GOT3 (cell line): ENCODE measurements around the gene MARK4.
"Not testable (repeated sequence)": the region's sequence is repeated elsewhere in the genome, so short reads cannot be mapped to it uniquely, and the experiment has no call there.

Experiments used
- DNase-seq: peaks from one replicate; lab custom pipeline; 2025; ENCODE audit warnings: mixed read lengths; lab: John Stamatoyannopoulos, UW

MARK4 gene

DNA sequence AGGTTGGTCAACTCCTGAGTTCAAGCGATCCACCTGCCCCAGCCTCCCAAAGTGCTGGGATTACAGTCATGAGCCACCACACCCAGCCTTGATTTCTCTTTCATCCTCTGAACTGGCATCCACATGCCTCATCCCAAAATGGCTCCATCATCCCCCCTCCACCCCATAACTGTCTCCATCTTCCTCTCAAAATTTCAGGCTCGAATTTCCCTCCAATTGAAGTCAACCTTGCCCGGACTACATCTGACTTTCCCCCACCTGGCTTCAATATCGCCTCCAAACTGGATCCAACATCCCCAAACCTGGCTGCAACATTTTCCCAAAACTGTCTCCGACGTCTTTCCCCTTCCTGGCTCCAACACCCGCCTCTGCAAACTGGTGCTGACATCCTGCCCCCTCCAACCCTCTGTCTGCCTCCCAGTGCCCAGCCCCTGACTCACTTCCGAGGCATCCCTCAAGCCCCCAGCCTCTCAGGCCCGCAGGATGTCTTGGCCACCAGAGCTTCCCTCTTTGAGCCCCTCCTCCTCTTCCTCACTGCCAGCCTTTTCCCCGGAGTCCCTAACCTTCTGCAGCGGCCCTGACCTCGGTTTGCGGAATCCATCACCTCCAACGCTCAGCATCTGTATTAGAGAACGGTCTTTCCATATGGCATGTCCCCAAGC, 6.8 kb upstream of the MARK4 start:
- no peak for DNase-seq

DNA sequence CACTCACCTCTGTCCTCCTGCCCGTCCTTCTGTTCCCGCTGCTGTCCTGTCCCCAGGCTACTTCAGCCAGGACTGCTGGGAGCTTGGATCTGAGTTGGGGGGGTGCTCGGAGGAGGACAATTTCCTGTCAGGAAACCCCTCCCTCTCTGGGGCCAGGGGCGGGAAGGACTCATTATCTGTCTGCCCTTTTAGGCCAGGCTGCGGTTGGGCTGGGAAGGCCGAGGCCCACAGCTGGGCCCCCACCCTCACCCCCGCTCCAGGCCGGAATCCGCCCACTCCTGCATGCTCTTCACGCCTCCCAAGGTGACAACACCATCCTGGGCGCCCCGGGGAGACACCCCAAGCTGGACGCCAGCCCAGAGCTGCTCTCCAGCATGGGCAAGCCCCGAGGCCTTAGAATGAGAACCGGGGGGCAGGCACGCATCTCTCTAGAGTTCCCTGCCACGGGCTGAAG, 5.7 kb upstream of the MARK4 start, which contains the start of gene EXOC3L2:
Gene EXOC3L2, minus strand, starts transcription at position 74 of the 454 bp plus-strand sequence. CDS start 6,362 bp downstream, outside the sequence.
- no peak for DNase-seq

DNA sequence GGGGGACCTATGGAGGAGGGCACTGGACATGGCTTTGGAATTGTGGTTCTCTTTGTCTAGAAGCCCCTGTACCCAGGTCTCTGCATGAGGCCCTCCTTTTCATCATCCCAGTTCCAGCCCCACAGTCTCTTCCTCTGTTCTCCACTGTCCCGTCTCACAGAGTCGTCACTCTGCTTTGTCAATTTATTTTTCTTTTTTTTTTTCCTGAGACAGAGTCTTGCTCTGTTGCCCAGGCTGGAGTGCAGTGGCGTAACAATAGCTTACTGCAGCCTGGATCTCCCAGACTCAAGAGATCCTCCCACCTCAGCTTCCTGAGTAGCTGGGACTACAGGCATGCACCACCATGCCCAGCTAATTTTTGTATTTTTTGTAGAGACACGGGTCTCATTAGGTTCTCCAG, 5.2 kb upstream of the MARK4 start:
- DNase-seq = no peak

DNA sequence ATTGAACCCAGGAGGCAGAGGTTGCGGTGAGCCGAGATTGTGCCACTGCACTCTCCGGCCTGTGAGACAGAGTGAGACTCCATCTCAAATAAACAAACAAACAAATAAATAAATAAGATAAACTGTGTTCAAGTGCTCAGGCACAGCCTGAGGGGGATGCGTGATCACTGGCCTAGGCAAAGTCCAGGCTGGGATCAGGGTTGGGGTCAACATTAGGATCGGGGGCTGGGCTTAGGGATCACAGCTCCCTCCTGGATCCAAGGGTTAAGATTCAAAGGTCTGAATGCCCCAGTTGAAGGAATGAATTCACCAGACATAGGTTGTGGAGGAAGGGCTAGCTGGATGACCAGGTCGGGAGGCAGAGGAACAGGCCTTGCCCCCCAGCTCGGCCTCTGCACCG, 3.9 kb upstream of the MARK4 start:
- DNase-seq = no peak

DNA sequence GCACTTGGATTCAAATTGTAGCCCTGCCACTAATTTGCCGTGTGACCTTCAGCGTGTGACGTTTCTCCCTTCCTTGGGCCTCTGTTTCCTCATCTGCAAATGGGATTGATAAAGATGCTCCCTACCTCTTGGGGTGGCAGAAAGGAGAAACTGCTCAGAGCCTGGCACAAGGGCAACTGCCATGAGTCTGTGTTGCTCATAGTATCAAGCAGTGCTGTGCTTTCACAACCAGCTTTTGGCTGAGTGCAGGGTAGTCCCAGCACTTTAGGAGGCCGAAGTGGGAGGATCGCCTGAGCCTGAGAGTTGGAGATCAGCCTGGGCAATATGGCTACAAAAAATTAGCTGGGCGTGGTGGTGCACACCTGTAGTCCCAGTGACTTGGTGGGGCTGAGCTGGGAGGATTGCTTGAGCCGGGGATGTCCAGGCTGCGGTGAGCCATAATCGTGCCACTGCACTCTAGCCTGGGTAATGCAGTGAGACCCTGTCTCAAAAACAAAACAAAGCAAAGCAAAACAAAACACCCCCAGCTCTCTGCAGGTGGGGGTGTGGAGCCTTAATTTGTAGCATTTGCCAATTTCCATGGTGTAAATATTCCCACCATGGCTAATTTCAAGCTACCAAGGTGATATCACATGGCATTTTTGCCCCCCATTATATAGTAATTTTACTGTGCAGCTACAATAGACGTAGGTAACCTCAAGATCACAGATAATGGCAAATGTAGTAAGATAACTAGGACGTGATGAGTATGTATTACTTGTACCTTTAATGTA, 1.6 kb upstream of the MARK4 start:
- no peak for DNase-seq

DNA sequence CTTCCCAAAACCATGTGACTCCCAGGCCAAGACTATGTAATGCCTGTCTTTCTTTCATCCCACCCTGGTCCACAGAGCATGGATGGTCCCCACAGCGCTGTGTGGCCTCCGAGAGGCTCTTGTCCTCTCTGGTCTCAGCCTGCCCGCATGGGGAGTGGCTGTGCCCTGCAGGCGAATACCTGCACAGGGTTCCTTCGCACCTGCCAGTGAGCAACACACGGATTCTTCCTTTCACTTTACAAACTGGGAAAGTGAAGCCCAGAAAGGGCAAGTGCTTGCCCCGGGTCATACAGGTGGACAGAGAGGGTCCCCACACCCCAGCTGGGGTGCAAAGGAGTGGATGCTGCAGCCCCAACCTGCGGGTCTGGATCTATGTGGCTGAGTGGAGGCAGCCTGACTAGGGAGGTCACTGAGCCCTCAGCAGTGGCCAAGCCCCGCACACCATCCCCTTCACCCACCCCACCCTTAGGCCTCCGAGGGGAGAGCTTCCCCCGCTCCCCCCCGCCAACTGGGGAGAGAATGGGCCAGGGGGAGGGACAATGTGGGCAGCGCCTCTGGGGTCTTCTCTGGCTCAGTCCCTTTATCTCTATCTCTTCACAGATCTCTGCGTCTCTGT, 747 bp upstream of the MARK4 start:
- DNase-seq = no peak

DNA sequence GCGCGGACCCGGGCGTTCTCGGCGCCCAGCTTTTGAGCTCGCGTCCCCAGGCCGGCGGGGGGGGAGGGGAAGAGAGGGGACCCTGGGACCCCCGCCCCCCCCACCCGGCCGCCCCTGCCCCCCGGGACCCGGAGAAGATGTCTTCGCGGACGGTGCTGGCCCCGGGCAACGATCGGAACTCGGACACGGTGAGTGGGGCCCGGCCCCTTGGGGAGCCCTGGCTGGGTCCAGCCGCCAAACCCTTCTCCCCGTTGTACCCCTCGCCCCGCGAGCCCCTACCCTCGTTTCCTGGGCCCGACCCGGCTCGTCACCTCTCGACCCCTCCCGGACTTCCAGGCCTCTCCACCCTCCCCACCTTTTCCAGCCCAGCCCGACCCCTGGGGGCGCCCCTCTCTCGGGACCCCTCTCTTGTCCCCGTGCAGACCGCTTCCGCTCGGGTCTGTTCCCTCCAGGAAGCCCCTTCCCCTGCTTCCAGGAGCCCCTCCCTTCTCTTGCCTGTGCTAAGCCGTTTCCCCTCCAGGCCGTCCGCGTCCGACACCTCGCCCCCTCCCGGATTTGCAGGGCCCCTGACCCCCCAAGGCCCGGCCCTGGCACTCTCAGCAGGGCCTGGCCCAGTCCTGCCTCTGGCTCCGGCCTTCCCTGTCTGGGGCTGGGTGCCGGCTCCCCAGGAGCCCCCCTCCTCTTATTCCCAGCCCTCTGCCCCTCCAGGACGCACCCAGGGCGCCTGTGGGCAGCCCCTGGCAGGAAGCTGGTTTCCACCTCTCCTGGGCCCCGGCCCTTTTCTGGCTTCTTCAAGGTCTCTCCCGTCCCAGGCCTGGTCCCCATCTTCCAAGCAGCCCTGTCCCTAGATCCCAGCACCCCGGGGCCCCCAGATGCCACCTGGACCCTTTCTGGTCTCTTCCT, 632 bp downstream of the MARK4 start:
- DNase-seq = no peak

DNA sequence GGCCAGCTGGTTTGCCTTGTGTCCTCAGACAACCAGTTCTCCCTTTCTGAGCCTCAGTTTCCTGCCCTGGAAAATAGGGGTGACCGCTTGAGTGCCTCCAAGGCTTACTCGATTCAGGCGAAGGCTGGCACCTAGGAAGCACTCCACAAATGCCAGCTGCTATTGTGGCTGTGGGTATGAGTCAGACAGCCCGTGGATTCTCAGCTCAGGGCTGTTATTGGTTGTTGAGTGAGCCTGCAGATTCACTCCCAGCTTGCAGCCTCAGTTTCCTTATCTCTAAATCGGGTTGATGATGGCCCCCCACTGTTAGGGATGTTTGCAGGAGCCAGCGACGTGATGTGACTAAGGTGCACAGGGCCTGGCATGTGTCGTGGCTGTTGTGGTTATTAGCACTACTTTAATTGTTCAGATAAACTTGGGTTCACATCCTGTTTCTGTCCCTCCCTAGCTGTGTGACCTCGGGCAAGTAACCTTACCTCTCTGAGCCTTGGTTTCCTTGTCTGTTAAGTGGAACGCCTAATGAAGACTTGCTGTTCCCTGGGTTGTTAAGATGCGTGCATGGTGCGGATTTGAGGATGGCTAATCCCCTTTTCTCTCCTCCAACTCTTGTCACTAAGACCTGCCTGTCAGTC, 2.4 kb downstream of the MARK4 start:
- no peak for DNase-seq

DNA sequence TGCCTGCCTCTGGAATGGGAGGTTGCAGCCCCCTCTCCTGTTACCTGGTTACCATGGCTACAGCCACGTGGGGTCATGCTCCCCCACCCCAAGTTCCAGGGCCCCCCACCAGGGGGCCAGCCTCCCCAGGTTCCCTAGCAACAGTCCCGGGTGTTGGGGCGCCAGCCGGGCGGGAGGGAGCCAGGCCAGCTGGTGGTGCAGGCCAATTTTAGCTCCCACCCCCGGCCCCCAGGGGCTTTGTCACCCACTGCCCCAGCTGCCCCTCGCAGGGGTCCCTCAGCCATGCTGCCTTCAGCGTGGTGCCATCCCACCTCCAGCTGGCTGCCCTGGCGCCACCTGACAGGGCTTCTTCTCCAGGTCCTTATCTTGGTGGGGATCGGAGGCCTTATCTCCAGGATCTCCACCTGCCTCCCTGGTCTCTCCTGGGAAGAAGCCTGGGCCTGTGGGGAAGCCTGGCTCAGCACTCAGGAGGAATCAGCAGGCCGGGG, 3.0 kb downstream of the MARK4 start:
- no peak for DNase-seq

DNA sequence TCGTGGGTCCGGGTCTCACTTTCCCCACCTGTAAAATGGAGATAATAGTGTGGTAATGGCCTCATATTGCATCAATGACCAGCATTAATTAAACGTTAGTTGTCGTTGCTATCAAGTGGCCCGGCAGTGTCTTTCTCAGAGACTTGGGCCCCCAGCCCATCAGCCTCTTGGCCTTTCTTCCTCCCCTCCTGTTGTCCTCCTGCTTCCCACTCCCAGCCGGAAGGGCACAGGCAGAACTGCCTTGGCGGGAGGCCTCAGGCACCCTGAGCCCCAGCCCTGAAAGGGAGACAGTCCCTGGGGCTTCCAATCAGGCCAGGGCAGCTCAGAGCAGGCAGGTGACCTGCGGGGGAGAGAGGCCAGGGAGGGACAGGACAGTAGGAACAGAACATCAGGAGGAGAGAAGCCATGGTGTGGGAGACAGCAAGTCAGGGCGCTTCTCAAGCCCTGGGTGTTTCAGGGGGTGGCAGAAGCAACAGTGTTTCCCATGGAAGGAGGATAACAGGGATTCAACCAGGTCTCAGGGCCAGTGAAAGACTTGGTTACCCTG, 4.6 kb downstream of the MARK4 start:
- no peak for DNase-seq

DNA sequence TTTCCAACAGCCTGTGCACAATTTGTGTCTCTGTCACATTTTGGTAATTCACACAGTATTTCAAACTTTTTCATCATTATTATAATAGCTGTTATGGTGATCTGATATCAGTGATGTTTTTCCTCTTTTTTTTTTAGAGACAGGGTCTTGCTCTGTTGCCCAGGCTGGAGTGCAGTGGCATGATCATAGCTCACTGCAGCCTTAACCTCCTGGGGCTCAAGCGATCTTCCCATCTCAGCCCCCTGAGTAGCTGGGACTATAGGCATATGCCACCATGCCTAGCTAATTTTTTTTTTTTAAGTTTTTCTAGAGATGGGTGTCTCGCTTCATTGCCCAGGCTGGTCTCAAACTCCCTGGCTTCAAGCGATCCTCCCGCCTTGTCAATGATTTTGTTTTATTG, 5.8 kb downstream of the MARK4 start:
- no peak for DNase-seq

DNA sequence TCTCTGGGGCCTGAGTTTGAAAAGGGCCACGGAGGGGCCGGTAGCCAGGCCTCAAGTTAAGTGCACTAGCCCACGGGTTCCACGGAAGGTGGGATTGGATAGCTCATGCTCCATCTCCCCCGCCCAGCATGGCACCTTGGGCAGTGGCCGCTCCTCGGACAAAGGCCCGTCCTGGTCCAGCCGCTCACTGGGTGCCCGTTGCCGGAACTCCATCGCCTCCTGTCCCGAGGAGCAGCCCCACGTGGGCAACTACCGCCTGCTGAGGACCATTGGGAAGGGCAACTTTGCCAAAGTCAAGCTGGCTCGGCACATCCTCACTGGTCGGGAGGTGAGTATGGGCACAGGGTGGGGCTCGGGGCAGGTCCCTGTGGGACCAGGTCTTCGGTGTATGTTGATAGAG, 7.8 kb downstream of the MARK4 start:
- no peak for DNase-seq

DNA sequence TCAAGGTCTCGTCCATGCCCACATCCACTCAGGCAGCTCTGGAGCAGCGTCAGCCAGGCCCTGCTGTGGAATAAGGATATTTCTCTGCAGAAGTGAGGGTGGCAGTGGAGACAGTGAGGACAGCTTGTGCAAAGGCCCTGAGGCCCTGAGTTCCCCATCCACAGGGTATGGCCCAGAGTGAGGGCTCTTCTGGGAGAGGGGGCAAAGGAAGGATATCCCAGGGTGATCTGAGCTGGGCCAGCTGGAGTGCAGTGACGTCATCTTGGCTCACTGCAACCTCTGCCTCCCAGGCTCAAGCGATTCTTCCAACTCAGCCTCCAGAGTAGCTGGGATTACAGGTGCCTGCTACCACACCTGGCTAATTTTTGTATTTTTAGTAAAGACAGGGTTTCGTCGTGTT, 11.5 kb downstream of the MARK4 start:
- DNase-seq = no peak

DNA sequence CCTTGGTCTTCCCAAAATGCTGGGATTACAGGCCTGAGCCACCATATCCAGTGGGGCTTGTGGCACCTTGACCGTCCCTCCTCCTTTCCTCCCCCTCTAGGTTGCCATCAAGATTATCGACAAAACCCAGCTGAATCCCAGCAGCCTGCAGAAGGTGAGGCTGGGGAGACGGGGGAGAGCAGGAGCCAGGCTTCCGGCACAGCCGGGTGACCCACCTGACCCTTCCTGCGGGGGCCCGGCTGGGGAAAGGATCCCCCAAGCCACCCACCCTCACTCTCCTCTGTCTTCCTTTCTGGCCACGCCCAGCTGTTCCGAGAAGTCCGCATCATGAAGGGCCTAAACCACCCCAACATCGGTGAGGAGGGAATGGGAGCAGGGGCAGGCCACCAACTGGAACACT, 11.9 kb downstream of the MARK4 start:
- no peak for DNase-seq

DNA sequence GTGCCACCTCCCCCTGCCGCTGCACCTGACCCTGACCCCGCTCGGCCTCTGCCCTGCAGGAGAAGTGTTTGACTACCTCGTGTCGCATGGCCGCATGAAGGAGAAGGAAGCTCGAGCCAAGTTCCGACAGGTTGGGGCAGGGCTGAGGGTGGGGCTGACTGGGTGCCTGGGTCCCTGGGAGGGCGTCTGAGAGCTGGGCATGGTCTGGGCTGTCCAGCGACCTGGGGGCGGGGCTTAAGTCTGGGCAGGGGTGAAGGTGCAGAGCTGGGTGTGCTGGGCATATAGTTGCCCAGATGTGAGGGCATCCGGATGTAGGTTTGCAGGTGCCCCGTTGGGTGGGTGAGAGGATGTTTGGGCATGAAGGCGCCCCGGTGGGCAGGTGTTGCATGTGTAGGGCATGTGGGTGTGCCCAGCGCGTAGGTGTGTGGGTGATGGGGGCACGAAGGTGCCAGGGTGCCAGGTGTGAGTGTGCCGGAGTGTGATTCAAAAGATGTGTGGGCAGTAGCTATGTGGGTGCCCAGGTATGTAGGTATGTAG, 13.8 kb downstream of the MARK4 start:
- no peak for DNase-seq

DNA sequence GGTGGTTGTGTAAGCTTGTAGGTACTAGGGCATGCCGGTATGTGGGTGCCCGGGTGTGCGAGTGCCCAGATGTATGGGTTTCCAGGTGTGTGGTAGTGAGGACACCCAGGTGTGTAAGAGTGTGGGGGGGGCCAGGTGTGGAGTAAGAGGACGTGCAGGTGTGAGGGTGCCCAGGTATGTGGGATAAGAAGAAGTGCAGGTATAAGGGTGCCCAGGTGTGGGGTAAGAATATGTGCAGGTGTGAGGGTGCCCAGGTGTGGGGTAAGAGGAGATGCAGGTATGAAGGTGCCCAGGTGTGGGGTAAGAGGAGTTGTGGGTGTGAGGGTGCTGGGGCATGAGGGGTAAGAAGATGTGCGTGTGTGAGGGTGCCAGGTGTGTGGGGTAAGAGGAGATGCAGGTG, 14.3 kb downstream of the MARK4 start:
- DNase-seq = no peak

DNA sequence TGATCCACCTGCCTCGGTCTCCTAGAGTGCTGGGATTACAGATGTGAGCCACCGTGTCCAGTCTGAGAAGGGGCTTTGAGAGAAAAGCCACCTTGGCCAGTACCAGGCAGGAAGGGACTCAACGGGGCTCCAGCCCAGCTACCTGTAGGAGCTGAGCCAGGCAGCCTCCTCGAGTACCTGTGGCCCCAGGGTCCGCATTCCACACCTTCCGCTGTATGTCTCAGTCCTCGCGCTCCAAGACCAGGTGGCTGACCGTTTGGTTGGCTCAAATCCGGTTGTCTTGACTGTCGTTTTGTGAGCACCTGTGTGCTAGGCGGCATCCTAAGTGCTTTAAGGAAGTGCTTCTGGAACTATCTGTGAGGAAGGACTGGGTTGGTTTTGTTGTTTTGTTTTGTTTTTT, 16.2 kb downstream of the MARK4 start:
- no peak for DNase-seq

DNA sequence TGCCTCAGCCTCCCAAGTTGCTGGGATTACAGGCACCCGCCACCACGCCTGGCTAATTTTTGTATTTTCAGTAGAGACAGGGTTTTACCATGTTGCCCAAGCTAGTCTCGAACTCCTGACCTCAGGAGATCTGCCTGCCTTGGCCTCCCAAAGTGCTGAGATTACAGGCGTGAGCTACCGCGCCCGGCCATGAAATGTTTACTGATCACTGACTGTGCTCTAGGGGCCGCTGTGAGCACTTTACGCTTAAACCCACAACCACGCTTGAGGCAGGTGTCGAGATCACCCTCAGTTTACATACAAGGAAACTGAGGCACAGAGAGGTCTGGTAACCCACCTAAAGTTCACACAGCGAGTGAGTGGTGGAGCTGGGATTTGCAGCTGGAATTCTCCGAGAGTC, 18.9 kb downstream of the MARK4 start:
- DNase-seq = not testable (repeated sequence)

DNA sequence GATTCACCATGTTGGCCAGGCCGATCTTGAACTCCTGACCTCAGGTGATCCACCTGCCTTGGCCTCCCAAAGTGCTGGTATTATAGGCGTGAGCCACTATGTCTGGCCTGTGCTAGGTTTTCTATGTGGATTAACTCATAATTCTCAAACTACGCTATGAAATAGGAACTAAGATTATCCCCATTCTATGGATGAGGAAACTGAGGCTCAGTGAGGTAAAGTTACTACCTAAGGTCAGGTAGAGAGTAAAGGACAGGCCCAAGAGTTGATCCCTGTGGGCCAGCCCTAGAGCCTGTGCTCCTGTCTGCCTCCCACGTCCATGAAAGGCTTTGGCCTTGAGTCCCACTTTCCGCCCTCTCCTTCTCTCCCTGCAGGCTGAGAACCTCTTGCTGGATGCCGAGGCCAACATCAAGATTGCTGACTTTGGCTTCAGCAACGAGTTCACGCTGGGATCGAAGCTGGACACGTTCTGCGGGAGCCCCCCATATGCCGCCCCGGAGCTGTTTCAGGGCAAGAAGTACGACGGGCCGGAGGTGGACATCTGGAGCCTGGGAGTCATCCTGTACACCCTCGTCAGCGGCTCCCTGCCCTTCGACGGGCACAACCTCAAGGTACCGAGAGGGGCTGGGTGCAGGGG, 20.1 kb downstream of the MARK4 start:
- DNase-seq = no peak

DNA sequence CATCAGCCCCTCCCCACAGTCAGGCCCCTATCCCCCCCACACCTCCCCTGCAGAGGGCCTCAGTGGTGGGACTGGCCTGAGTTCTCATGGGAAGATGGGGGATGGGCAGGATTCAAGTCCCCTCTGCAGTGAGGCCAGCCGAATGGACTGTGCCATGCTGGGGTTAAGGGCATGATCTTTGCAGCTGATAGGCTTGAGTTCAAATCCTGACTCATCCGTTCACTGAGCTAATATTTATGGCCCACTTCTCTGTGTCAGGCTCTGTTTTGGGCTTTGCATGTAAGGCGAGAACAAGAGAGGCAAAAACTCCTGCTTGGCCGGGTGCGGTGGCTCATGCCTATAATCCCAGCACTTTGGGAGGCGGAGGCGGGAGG, 20.7 kb downstream of the MARK4 start:
- no peak for DNase-seq

DNA sequence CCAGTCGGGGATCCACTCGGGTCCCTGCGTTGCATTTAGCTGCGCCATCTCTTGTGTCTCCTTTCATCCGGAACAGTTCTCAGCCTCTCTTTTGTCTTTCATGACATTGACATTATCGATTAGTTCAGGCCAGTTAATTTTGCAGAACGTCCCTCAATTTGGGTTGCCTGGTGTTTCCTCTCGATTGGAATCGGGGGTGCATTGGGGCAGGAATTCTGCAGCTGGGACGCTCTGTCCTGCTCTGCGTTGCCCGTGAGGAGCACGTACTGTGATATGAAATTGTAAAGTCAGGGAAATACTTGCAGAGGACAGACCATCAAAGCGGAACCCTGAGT, 22.4 kb downstream of the MARK4 start:
- DNase-seq = no peak
